Small intestine (tissue), 7 donors: ENCODE measurements around the gene SDCBP2. TPM values are rescaled to one million over a fixed set of nuclear protein-coding genes. Genes with fewer than 3 reads are reported as not detected.
A peak's percentile ranks its signal among the peaks of the same experiment; 100 is the strongest.

Experiments
- DNase-seq, 2 donors: peaks; one replicate each; pipeline versions ENCODE4 v3.0.0 to v3.0.0-alpha.2; 2013
- FAIRE-seq: peaks from 2 replicates; lab custom pipeline; 2012; peaks lifted over from hg19 to GRCh38; lab: Jason Lieb, UNC
- H3K27ac ChIP-seq, 3 donors: one replicate each; pipeline ENCODE4 v1.5.1; 2013; ENCODE audit warnings: low read length in 2 of 3, mild to moderate bottlenecking in 2 of 3, control low read depth in 1 of 3, inconsistent platforms in 1 of 3, low read depth in 1 of 3, moderate library complexity in 1 of 3
- H3K27me3 ChIP-seq, 3 donors: one replicate each; pipeline ENCODE4 v1.6.1; 2013; ENCODE audit warnings: low read length in 3 of 3, inconsistent platforms in 1 of 3; ENCODE audit not compliant: control insufficient read depth in 3 of 3, insufficient read depth in 3 of 3
- H3K36me3 ChIP-seq, 3 donors: one replicate each; pipeline ENCODE4 v1.6.1; 2013; ENCODE audit warnings: low read length in 3 of 3, inconsistent platforms in 1 of 3, low read depth in 1 of 3, mild to moderate bottlenecking in 1 of 3, moderate library complexity in 1 of 3; ENCODE audit not compliant: control insufficient read depth in 3 of 3, insufficient read depth in 2 of 3
- H3K4me1 ChIP-seq, 3 donors: one replicate each; pipeline ENCODE4 v1.6.1; 2013; ENCODE audit warnings: low read length in 2 of 3, inconsistent platforms in 1 of 3, low read depth in 1 of 3, mild to moderate bottlenecking in 1 of 3, moderate library complexity in 1 of 3; ENCODE audit not compliant: control insufficient read depth in 3 of 3, insufficient read depth in 2 of 3
- H3K4me3 ChIP-seq, 3 donors: one replicate each; pipeline ENCODE4 v1.5.1; 2013; ENCODE audit warnings: low read length in 3 of 3, control low read depth in 1 of 3, inconsistent platforms in 1 of 3, low read depth in 1 of 3, mild to moderate bottlenecking in 1 of 3, moderate library complexity in 1 of 3
- H3K9me3 ChIP-seq, 2 donors: one replicate each; pipeline ENCODE4 v1.6.1; 2013; ENCODE audit warnings: low read depth in 1 of 2, low read length in 1 of 2; ENCODE audit not compliant: control insufficient read depth in 2 of 2, insufficient read depth in 1 of 2
- WGBS, 3 donors: extraction: QIAGEN DNeasy Blood & Tissue Kit; methylation state at CpG; one replicate each; pipeline ENCODE4 v1.1.7; 2013; 5-methylcytosine and 5-hydroxymethylcytosine counted together
- polyA plus RNA-seq, 4 donors: library from polyadenylated mRNA; stranded (reverse) in 3 of 4; unstranded in 1 of 4; fragments of 200-250 nt in 3 of 4; fragments of 120-200 nt in 1 of 4; gene quantifications; one replicate each; pipeline versions ENCODE4 v1.2.1 to v1.2.3, GENCODE V29; 2013
- donor health status: healthy with polysubstance abuse.
- donor health status: control.
- donor health status: control.
- donor health status: Bipolar disorder and iron deficiency.
- donor health status: healthy.

The SDCBP2 gene
- polyA plus RNA-seq, 4 donors = 94.4 to 724 (median 292) TPM

- WGBS, 3 donors = 77 to 82% (median 78%) methylated on average over 9 of the region's 9 CpGs
- FAIRE-seq = no peak
Observed at GRCh38 chr20:1286267-1287024, 42.5 kb downstream of the SDCBP2 start.

GRCh38 chr20:1283522-1284510 lies 45.1 kb downstream of the SDCBP2 start:
- Histone ChIP-seq H3K27ac (no peak overlapping the region), H3K36me3 (no peaks in the 10 kb centered on the region), H3K9me3 (no peaks in the 10 kb centered on the region), H3K4me3 (no peak overlapping the region), H3K27me3 (no peaks in the 10 kb centered on the region), H3K4me1 (no peaks in the 10 kb centered on the region)
- WGBS, 3 donors = 77 to 81% (median 77%) methylated on average over 9 of the region's 9 CpGs
- FAIRE-seq (no peak), DNase-seq (no peak)

More at GRCh38 chr20:1286267-1287024, 42.5 kb downstream of the SDCBP2 start:
- H3K27ac ChIP-seq = no peak overlapping the region
- no peak overlapping the region for H3K4me3 ChIP-seq
- H3K27me3 ChIP-seq = no peaks in the 10 kb centered on the region
- DNase-seq = no peak
- no peaks in the 10 kb centered on the region for H3K4me1 ChIP-seq
- no peaks in the 10 kb centered on the region for H3K36me3 ChIP-seq
- H3K9me3 ChIP-seq = no peaks in the 10 kb centered on the region

- FAIRE-seq (no peak), DNase-seq (no peak)
- WGBS, 3 donors = 75 to 80% (median 79%) methylated on average over 3 of the region's 3 CpGs
- Histone ChIP-seq H3K36me3 (no peaks in the 10 kb centered on the region), H3K4me3 (no peak overlapping the region), H3K27ac (no peak overlapping the region), H3K27me3 (no peaks in the 10 kb centered on the region), H3K9me3 (no peaks in the 10 kb centered on the region), H3K4me1 (no peaks in the 10 kb centered on the region)
Observed at GRCh38 chr20:1282966-1283365, 46.0 kb downstream of the SDCBP2 start.

GRCh38 chr20:1281279-1282057 lies 47.5 kb downstream of the SDCBP2 start:
- H3K4me1 ChIP-seq = no peaks in the 10 kb centered on the region
- DNase-seq (peak; percentile 13 to 23), FAIRE-seq (no peak)
- H3K4me3 ChIP-seq = no peak overlapping the region
- H3K9me3 ChIP-seq = no peaks in the 10 kb centered on the region
- no peak overlapping the region for H3K27ac ChIP-seq
- no peaks in the 10 kb centered on the region for H3K27me3 ChIP-seq
- WGBS, 3 donors = 32 to 58% (median 44%) methylated on average over 7 of the region's 7 CpGs
- H3K36me3 ChIP-seq = no peaks in the 10 kb centered on the region

- no peak for FAIRE-seq
- Histone ChIP-seq H3K27me3 (no peaks in the 10 kb centered on the region), H3K4me3 (no peak overlapping the region), H3K4me1 (no peaks in the 10 kb centered on the region), H3K9me3 (no peaks in the 10 kb centered on the region), H3K27ac (no peak overlapping the region), H3K36me3 (no peaks in the 10 kb centered on the region)
- no peak for DNase-seq
- 64 to 72% (median 67%) methylated on average over 6 of the region's 6 CpGs for WGBS, 3 donors
Observed at GRCh38 chr20:1280195-1281102, 48.5 kb downstream of the SDCBP2 start.

- WGBS, 3 donors = 83 to 95% (median 95%) methylated on average over 4 of the region's 4 CpGs
- no peaks in the 10 kb centered on the region for H3K4me1 ChIP-seq
- FAIRE-seq = no peak
Observed at GRCh38 chr20:1278993-1279392, 49.9 kb downstream of the SDCBP2 start.

GRCh38 chr20:1277529-1278322 lies 51.2 kb downstream of the SDCBP2 start:
- no peak overlapping the region for H3K27ac ChIP-seq
- no peaks in the 10 kb centered on the region for H3K4me1 ChIP-seq
- no peaks in the 10 kb centered on the region for H3K36me3 ChIP-seq
- DNase-seq (no peak), FAIRE-seq (no peak)
- WGBS, 3 donors = 94 to 97% (median 95%) methylated on average over 8 of the region's 8 CpGs
- H3K4me3 ChIP-seq = no peak overlapping the region
- H3K27me3 ChIP-seq = no peaks in the 10 kb centered on the region
- H3K9me3 ChIP-seq = no peaks in the 10 kb centered on the region

More at GRCh38 chr20:1278993-1279392, 49.9 kb downstream of the SDCBP2 start:
- H3K27ac ChIP-seq = no peak overlapping the region
- no peak for DNase-seq
- no peaks in the 10 kb centered on the region for H3K27me3 ChIP-seq
- no peak overlapping the region for H3K4me3 ChIP-seq
- no peaks in the 10 kb centered on the region for H3K36me3 ChIP-seq
- H3K9me3 ChIP-seq = no peaks in the 10 kb centered on the region
